Activated gamma-delta T cell treated with anti-CD3 and anti-CD28 coated beads, Interleukin-2, amount 50 U/mL, for 16 hours (primary cell): ENCODE data around the gene XPNPEP2.

Experiments
- DNase-seq: peaks from one replicate; pipeline ENCODE4 v3.0.0-alpha.2; 2020; ENCODE audit warnings: low read depth

Gene XPNPEP2

DNA sequence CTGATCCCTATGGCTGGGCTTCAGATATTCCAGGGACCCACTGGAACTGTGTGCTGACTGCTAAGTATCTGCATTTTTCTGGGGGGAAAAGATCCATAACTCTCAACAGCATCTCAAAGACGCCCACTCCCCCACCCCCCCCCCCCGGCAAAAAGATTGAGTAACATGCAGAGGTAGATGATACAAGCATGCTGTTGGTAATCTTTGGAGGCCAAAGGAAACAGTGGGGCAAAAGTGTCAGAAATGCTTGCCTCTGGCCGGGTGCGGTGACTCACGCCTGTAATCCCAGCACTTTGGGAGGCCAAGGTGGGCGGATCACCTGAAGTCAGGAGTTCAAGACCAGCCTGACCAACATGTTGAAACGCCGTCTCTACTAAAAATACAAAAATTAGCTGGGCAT, 12.2 kb downstream of the XPNPEP2 start:
- DNase-seq: no peak

DNA sequence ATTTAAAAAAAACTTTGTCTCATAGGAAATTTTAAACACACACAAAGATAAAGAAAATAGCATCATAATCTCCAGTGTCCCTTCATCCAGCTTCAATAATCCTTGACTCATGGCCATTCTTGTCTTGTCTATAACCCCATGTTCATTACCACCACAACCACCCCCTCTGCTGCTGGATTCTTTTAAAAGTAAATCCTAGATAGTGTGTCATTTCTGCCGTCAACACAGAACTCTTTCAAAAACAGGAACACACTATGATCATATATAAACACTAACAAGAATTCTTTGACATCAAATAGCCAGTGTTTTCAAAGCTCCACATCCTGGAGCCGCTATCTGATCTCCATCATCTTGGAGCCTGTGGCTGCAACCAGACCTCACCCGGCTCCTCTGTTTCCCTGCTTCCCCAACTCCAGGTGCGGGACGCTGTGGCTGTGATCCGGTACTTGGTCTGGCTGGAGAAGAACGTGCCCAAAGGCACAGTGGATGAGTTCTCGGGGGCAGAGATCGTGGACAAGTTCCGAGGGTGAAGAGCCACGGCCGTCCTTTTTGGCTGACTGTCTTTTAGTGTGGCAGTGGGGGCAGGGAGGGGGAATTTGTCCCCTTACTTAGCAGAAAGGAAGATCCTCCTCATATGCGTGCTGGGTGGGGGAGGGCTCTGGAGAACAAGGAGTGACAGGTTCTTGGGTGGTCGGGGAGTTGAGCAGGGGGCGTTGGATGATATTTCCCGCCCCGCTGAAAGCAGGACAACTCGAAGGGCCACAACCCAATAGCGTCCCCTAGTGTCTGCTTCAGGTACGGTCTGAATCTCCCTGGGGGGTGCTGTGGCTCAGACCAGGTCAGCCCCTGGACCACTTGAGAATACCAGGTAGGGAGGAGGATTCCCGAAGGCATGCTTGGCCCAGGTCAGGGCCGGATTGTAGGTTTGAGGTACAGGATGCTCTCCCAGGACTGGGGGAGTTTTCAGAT, 15.6 kb downstream of the XPNPEP2 start:
- no peak for DNase-seq

DNA sequence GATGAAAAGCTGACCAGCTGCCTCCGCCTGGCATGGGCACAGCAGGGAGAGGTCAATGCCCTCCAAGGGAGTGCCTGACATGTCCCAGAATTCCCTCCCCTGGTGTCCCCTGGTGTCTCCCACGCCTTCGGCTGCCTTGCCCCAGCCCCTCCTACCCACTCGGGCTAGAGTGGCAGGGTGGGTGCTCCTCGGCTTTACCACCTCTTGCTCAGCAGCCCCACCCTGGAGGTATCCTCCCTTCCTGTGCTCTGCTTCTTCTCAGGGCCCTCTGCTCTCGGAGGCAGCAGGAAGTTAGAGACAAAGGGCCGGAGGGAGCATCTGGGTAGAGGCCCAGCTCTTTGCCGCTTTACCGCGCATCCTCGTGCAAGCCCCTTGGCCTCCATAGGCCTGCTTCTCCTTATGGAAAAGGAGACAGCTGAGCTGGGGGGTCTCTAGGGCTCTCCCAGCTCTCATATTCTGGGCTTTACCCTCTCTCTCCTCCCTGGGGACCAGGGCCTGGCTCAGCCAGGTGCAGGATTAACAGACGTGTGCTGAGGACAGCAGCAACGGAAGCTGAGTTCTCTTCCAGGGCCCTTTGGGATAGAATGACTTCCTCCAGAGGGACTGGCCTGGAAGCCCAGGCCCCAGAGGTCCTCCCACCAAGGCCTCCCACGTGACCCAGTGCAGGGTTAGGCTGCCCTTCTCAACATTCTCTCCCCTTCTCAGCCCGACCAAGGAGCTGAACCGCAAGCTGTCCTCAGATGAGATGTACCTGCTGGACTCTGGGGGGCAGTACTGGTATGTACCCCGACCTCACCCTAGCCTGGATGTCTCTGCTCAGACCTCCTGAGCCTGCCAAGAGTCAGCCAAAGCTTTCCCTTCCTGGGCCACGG, 17.2 kb downstream of the XPNPEP2 start:
- no peak for DNase-seq

DNA sequence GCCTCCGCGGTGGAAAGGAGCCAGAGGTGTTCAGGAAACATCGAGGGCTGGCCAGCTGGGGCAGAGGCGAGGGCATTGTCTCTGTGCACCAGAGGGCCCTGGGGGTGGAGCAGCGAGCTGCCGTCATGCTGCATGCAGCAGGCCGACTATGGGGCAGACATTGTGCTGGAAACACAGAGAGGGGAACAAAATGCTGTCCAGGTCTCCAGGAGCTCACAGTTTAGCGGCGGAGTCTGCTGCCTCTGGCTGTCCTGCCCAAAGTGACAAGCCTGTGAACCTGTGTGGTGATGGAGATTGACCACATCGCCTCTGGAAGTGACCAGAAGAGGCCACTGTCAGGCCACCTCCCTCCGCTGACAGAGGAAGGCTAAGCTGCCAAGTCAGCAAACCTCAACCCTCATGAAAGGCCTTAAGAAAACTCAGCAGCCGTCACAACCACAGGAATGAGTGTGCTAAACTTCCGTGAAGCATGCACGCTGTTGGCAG, 20.8 kb downstream of the XPNPEP2 start:
- peak; percentile 40 for DNase-seq

DNA sequence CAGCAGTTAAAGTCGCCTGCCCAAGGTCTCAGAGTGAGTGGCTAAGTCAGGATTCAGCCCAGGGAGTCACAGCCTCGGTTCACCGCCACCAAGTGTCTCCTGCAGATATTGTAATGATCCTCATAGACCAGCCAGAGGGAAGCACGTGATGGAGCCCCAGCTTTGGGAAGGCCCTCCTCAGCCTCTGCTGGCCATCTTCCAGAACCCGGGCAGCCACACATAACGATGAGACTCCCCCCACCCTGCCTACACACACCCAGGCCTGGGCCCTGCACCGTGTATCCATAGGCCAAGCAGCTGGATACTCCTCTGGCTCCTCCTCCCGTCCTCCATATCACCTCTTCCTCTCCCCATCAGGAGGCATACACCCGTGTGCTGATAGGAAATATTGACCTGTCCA, 21.4 kb downstream of the XPNPEP2 start:
- no peak for DNase-seq

DNA sequence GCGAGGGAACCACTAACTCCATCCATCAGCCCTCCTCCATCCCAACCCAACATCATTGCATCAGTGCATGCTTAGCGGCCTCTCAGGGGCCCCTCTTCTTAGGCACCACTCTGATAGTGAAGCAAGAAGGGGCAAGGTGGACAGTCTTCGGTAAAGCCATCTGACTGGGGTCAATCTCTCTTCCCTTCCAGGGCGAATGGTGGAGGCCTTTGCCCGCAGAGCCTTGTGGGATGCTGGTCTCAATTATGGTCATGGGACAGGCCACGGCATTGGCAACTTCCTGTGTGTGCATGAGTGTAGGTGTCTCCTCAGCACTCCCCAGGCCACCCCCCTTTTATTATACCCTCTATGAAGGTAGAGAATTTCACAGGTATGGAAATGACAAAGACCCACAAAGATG, 22.2 kb downstream of the XPNPEP2 start:
- DNase-seq: no peak

DNA sequence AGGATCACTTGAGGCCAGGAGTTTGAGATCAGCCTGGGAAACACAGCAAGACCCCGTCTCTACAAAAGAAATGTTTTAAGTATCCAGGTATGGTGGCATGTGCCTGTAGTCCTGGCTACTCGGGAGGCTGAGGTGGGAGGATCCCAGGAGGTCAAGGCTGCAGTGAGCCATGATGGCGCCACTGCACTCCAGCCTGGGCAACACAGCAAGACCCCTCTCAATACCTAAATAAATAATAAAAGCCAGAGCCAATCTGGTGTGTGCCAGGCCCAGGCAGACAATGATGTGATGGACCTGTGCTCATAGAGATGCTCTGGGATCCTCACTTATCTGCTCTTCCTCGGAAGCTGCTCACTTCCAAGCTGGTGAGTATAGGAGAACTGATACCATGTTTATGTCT, 22.8 kb downstream of the XPNPEP2 start:
- DNase-seq: no peak

DNA sequence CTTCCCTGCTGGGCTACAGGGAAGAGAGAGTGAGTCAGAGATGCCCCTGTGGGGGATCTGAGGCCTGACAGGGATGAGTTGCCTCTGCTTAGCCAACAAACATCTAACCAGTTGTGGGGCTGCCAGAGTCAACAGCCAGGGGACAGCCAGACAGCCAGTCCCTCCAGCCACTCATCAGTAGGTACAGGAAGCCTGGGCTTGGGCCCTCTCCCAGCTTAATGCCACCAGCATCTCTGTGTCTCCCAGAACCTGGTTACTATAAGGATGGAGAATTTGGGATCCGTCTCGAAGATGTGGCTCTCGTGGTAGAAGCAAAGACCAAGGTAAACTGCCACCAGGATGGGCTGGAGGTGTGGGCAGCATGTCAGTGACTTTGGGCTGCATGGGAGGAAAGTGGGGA, 23.7 kb downstream of the XPNPEP2 start:
- DNase-seq: no peak

DNA sequence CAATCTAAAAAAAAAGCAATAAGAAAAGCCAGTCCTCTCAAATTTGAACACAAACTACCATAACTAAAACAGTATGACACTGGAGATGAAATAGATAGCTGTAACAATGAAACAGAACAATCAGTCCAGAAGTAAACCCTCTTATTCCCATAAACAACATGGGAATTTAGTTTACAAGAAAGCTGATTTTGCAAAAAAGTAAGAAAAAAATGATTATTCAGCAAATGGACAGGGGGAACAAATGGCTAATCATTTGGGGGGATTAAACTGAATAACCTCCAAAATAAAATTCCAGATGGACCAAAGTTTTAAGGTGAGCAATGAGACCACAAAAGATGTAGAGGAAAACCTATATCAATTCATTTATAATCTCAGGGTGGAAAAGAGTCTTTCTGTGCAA, 24.9 kb downstream of the XPNPEP2 start:
- no peak for DNase-seq

DNA sequence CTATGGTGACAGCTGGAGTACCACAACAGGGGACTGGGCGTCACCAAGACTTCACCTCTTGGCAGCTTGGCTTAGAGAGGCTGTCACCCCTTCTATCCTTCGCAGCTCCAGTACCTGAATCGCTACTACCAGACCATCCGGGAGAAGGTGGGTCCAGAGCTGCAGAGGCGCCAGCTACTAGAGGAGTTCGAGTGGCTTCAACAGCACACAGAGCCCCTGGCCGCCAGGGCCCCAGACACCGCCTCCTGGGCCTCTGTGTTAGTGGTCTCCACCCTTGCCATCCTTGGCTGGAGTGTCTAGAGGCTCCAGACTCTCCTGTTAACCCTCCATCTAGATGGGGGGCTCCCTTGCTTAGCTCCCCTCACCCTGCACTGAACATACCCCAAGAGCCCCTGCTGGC, 29.4 kb downstream of the XPNPEP2 start:
- DNase-seq: no peak

DNA sequence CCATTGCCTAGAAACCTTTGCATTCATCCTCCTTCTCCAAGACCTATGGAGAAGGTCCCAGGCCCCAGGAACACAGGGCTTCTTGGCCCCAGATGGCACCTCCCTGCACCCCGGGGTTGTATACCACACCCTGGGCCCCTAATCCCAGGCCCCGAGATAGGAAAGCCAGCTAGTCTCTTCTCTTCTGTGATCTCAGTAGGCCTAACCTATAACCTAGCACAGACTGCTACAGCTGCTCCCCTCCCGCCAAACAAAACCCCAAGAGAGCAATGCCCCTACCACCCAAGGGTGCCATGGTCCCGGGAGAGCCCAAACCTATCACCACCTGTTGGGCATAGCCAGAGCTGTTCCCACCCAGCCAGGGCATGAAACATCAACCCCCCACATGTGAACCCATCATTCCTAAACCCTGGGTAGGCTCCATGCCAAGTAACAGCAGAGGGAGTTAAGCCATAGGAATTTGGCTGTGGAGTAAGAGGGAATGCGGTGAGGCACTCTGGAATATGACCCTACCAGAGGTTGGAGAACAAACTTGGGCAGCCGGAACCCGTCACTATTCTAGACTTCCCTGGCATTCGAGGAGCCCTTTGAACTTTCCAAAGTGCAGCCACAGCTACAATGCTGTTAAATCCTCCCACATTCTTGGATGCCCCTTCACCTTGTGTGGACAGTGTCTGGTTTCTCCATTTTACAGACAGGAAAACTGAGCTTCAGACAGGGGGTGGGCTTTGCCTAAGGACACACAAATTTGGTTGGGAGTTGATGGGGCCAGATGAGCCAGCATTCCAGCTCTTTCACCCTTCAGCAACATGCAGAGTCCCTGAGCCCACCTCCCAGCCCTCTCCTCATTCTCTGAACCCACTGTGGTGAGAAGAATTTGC, 30.0 kb downstream of the XPNPEP2 start:
- no peak for DNase-seq

DNA sequence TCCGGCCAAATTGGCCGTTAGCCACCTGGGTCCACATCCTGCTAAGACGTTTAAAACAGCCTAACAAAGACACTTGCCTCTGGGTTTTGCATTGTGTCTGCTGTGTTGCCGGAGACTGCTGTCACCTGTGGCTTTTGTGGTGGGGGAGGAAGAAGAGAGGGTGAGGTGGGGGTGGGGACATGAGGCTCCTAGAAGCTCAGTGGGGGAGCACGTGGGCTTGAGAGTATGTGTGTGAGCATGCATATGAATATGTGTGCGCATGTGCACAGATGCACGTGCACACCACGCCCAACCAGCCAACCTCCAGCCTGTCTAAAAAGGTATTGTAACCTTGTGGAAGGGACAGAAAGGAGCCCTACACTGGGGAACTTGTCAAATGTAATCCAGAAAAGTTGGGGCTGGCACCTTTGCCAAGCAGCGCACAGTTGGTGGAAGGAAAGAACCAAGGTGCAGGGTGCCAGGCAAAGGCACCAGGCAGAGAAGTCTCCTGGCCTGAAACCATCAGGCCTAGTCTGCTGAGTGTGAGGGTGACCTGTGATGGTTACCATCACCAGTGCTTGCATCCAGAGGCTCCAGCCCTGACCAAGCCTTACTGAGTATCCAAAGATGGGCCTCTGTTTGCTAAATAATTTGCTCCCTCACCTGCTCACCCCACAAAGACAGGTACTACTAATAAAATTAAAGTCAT, 30.8 kb downstream of the XPNPEP2 start:
- peak; percentile 55 for DNase-seq

DNA sequence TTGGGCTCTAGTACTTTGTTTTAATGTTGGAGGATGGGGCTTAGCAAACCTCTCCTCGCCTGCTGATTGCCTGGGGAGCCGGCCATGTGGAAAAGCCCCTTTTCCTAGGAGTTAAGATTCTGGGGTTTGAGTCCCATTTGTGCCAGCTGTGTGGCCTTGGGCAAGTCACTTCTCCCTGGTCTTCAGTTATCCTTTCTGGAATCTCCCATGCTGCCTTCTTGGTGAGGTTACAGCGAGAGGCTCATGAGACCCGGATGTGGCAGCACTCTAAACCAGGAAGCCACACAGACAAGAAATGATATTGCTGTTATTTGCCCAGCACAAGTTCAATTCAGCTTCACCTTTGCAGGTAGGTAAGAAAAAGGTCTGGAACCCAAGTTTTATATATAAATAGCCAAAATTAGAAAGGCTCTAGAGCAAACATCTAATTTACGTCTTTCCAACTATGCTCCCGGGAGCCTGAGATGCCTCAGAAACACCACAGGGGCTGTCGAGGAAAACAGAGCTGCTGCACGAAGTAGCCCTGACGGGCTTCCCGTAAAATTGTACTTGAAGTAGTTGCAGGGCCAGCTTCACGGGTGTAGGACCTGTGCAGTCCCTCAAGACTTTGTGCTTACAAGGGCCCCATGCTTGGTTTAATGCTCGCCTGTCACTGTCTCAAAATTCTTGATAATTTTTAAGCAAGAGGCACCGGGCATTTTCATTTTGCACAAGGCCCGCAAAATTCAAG, 32.7 kb downstream of the XPNPEP2 start:
- DNase-seq: no peak

DNA sequence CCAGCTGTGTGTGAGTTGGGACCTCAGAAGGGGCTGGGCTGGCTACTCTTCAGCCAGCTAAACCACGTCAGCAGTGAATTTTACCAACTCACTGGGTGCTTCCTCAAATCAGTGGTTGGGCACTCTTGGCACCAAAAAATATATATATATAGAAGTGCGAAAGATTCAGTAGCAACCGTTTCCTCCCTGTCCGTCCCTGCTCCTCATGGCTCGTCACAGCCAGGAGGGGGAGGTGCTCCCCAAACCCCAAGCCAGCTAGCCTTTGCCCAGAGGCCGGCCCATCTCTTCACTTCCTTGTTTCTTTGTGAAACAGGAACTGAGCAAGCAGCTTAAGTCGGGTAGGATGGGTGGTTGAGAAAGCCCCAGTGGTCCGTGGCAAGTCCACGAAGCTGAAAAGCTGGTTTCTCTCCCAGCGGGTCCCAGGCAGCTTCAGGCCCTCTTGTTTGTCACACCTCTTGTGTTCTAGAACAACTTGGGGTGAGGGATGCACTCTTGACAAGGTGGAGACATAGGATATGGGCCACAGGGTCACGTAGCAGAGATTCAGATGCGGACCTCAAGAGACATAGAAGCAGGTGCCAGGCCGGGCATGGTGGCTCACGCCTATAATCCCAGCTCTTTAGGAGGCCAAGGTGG, 34.1 kb downstream of the XPNPEP2 start:
- DNase-seq: peak; percentile 22

DNA sequence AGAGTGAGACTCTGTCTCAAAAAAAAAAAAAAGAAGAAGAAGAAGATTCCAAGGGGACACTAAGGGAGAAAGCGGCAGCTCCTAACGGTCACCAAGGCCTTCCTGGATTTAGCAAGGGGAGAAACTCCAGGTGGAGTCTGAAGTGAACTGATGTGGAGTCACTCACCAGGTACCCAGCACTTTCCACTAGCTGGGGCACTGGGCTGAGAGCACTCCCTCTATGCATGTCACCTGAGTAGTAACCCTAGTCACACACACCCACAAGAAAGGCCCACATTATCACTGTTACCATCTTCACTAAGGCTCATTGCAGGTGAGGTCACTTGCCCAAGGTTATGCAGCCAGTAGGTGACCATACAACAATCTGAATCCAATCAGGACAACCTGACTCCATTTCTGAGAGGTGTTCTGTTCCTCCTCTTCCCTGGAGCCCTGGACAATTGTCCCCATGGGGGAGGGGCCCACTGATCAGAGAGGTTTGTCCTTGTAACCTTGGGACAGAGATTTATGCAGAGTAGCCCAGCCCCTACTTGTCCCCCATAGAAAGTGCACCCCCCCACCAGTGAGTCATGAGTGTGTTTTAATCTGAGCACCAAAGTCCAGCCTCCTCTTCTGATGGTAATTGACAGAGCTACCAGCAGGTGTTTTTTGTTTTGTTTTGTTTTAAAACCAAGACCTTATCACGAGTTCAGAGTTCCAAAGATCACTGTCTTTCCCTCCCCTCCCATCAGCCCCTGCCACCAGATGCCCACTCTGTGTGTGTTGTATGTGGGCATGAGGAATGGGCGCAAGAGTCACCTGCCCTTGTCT, 35.1 kb downstream of the XPNPEP2 start:
- no peak for DNase-seq

DNA sequence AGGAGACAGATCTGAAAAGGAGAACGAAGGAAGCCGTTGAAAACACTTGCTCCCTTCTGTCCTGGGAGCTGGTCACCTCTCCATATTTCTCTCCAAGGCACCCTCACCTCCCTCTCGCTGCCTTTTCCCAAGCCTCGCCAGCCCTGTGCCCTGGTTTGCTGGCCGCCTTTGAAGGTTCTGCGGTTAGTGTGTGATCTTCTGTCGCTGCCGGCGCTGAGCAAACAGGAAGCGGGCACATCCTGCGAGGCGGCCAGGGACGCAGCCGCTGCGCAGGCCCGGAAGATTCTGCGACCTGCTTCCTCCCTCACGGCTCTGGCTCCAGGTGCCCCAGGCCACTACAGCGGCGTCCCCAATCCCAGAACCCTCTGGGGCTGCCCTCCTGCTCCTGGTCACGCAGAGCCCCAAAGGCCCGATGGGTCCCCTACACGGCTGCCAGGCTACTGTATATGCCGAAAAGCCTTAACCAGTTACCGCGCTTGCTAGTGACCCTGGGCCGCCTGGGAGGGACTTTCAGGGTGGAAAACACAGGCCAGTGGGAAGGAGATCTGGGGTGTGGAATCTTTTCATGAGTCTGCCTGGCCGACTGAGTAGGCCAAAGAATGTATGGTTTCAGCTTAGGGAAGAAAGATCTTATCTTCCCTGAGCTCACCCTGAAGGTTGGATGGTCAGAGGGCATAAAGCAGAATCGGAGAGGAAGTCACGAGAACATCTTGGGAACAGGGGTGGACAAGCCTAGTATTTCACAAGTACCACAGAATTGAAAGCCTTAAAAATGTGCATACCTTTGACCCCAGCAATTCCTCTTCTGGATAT, 38.6 kb downstream of the XPNPEP2 start:
- DNase-seq: peak; percentile 59

DNA sequence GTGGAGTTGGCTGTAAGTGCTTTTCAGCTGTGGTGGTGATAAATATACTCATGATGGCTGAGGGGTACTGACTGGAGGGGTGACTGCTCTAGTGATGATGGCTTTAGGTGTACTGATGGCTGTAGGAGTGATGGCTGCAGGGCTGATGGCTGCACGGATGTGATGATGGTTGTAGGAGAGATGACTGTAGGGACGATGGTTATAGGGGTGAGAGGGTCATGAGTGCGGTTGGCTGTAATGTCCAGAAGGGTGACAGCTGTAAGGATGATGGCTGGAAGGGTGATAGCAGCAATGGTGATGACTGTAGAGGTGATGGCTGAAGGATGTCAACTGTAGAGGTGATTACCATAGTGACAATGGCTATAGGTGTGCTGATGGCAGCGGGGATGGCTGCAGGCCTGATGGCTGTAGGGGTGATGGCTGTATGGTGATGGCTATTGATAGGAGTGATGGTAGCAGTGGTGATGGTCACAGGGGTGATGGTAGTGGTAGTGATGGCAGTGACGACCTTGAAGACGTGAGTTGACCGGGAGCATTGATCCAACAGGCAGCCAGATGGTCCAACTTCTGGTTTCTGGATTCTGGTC, 40.4 kb downstream of the XPNPEP2 start:
- no peak for DNase-seq

DNA sequence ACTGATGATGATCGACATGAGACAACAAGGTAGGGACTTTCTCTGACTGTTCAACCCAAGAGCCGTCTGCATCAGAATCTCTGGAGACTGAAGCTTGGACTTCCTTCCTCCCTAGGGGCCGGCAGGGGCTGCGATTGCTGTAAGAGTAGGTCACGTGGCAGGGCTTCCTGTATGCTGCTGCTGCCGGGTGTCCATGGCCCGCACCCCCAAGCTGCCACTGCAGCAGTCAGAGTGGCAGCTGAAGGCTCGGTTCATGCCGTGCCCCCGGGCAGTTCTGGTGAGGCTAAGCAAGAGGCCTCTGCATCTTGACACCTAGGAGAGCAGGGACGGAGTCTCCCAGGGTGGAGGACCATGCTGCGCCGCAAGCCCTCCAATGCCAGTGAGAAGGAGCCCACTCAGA, 41.0 kb downstream of the XPNPEP2 start, which contains the start of gene SASH3:
Gene SASH3, plus strand, starts transcription at position 203 of the 400 bp plus-strand sequence. Its CDS starts 149 bp downstream, at position 352.
- DNase-seq: peak; percentile 37
